Measurements from ENCODE around the gene NKX6-1. TPM values are rescaled to one million over a fixed set of nuclear protein-coding genes. Genes with fewer than 3 reads are reported as not detected.
A peak's percentile ranks its signal among the peaks of the same experiment; 100 is the strongest.

NKX6-1 gene
- total RNA-seq, 1 donor, result 0.18 TPM

DNA sequence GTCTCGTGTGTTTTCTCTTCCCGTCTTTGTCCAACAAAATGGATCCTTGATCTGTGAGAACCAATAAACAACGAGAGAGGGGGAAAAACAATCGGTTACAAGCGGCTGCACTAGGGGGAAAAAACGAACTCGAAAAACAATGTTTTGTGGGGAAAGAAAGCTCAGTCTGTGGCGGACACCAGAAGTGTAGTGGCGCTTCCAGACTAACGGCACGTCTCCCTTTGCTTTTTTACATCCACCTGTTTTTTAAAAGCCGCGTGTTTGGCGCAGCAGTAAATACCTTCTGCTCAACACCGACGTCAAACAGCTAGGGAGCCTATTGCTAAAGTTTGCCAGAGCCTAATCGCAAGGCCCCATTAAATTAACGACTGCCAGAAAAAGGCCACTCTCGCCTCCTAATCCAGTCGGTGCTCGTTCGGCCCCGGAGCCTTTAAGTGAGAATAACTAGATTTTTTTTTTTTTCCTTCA, 3.3 kb downstream of the NKX6-1 start:
- TF ChIP-seq, protein P1, sequence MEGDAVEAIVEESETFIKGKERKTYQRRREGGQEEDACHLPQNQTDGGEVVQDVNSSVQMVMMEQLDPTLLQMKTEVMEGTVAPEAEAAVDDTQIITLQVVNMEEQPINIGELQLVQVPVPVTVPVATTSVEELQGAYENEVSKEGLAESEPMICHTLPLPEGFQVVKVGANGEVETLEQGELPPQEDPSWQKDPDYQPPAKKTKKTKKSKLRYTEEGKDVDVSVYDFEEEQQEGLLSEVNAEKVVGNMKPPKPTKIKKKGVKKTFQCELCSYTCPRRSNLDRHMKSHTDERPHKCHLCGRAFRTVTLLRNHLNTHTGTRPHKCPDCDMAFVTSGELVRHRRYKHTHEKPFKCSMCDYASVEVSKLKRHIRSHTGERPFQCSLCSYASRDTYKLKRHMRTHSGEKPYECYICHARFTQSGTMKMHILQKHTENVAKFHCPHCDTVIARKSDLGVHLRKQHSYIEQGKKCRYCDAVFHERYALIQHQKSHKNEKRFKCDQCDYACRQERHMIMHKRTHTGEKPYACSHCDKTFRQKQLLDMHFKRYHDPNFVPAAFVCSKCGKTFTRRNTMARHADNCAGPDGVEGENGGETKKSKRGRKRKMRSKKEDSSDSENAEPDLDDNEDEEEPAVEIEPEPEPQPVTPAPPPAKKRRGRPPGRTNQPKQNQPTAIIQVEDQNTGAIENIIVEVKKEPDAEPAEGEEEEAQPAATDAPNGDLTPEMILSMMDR (IDR thresholded peaks at IDR 0.05; ENCODE audit: insufficient read depth, low read length), result no peak
- DNase-seq (ENCODE audit: low read depth), result no peak
- H3K4me3 ChIP-seq (ENCODE audit: low read depth, low read length), result no peak overlapping the region

DNA sequence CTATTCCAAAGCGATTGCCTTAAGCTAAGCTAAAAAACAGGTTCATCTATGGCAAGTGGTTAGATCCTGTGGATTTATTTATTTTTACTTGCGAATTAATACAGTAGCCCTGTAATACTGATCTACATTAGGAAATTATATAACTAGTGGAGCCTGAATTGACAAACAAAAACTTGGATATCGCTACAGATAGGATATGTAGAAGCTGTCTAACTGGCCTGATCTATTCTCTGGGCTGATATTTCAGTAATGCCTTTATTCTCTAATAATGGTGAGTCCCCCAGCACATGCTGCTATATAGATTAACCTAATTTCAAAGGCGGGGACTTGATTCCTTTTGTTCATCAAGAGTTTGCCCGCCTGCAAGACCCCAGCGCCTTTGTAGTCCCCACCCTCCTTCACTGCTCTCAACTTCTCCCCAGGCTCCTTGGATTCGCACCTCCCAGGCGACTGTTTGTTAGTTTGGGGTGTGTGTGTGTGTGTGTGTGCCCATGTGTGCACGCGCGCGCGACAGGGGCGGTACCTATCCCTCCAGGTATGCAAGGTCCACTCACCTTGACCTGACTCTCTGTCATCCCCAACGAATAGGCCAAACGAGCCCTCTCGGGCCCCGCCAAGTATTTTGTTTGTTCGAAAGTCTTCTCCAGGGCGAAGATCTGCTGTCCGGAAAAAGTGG, 3.8 kb downstream of the NKX6-1 start:
- H3K4me3 ChIP-seq (ENCODE audit: low read depth, low read length), result no peak overlapping the region
- TF ChIP-seq, protein P1 (IDR thresholded peaks at IDR 0.05; ENCODE audit: insufficient read depth, low read length), result no peak
- no peak for DNase-seq (ENCODE audit: low read depth)

DNA sequence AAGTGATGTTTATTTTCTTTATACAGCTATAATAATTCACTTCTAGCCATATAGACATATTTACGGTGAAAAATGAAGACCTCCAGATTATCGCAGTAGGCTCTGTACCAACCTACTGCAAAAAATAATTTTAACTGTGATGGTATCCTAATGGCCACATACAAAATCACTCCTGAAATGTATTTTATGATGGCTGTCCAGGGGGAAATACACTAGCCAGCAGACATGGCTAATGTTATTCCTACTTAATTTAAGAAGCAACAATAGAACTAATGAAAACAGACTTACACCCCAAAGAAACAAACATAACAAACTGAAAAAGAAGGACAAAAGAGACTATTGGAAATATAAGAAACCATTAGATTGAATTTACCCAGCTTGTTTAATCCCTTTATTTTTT, 4.6 kb downstream of the NKX6-1 start:
- no peak overlapping the region for H3K4me3 ChIP-seq (ENCODE audit: low read depth, low read length)
- DNase-seq (ENCODE audit: low read depth), result no peak
- TF ChIP-seq, protein P1 (IDR thresholded peaks at IDR 0.05; ENCODE audit: insufficient read depth, low read length), result no peak

DNA sequence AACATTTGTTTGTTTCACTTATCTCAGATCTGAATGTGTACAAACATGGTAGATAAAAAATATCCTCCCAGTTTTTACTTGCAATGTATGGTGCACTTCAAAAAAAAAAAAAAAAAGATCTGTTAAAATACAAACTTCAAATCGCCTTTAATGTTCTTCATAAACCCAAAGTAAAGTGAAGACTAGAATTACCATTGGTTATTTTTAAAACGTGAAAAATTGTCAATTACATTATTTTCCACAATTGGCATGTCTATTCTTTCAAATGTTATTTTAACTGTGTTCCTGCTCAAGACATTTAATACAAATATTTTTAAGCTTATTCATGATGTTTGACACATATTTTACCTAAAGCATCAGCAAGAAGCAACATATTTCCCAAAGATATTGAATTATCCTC, 5.0 kb downstream of the NKX6-1 start:
- TF ChIP-seq, protein P1 (IDR thresholded peaks at IDR 0.05; ENCODE audit: insufficient read depth, low read length), result no peak
- H3K4me3 ChIP-seq (ENCODE audit: low read depth, low read length), result no peak overlapping the region
- DNase-seq (ENCODE audit: low read depth), result no peak

DNA sequence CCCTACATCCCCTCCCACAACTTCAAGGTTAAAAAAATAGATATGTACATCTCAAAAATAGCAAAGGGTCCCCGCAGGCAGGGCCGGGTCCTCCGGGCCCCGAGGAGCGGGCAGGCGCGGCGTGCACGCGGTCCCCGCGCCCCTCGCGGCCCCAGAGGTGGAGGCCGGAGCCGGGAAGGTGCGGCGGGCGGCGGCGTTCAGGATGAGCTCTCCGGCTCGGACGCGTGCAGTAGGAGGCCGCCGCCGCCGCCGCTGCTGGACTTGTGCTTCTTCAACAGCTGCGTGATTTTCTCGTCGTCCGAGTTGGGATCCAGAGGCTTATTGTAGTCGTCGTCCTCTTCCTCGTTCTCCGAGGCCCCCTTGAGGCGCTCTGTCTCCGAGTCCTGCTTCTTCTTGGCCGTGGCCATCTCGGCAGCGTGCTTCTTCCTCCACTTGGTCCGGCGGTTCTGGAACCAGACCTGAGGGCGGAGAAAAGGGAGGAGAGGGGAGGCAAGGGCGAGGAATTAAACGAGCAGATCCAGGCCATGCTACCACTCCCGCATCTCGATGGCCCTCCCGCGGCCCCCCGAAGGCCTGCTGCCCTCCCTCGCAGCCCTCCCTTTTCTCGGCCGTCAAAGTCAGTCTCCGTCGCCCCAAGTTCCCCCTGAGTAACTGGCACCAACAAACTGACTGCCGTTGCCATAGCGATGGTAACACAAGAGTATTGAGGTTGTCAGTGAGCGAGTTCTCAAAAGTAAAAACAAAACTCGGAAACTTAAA, 5.8 kb downstream of the NKX6-1 start:
- H3K4me3 ChIP-seq (ENCODE audit: low read depth, low read length), result no peak overlapping the region
- TF ChIP-seq, protein P1 (IDR thresholded peaks at IDR 0.05; ENCODE audit: insufficient read depth, low read length), result peak; percentile 17
- DNase-seq (ENCODE audit: low read depth), result peak; percentile 18

DNA sequence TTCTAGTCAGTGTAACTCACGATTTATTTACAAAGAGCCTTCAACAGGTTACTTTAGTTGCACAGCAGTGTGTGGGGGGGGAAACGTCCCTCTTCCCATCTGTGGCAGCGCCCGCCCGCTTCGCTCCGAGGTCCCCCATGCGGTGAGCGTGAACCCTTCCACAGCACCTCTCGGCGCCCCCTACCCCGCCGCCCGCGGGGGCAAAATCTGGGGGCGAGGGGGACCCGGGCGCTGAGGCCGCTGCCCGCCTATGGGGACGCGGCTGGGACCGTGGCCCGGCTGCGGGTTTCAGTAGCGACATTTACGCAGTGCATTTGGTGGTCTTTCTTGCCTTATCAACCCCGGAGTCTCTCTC, 6.4 kb downstream of the NKX6-1 start:
- TF ChIP-seq, protein P1 (IDR thresholded peaks at IDR 0.05; ENCODE audit: insufficient read depth, low read length), result no peak
- DNase-seq (ENCODE audit: low read depth), result no peak
- H3K4me3 ChIP-seq (ENCODE audit: low read depth, low read length), result no peak overlapping the region
